Endothelial cell of umbilical vein (primary cell): ENCODE results near the gene SMC3. TPM values are rescaled to one million over a fixed set of nuclear protein-coding genes. Genes with fewer than 3 reads are reported as not detected.

Experiments
- BruUV-seq: library from RNA; stranded (reverse); fragments of 400-500 nt; replicated peaks from 2 replicates; lab custom pipeline; 2021; lab: Mats Ljungman, UMichigan
- CTCF ChIA-PET: fragments of 300-600, 350-600 bp; sonication (Branson Sonifier 250); formaldehyde crosslinking; loops from one replicate; lab custom pipeline; 2021; ENCODE audit warnings: antibody characterized with exemption, inconsistent platforms; lab: Charles Lee
- POLR2A ChIA-PET: fragments of 300-600, 350-600 bp; sonication (Branson Sonifier 250); formaldehyde crosslinking; loops from one replicate; lab custom pipeline; 2021; ENCODE audit warnings: antibody characterized with exemption, inconsistent platforms; lab: Charles Lee
- DNase-seq: peaks from one replicate; pipeline ENCODE4 v3.0.0-alpha.2; 2011; ENCODE audit warnings: low read depth, low spot score
- FAIRE-seq: peaks from 2 replicates; lab custom pipeline; 2011; peaks lifted over from hg19 to GRCh38; lab: Jason Lieb, UNC
- H2AFZ ChIP-seq: 2 replicates; pipeline ENCODE4 v1.6.0; 2012; ENCODE audit warnings: low read depth, low read length, control low read depth, inconsistent platforms
- H3K27ac ChIP-seq: 2 replicates; pipeline ENCODE4 v1.5.1; 2011; ENCODE audit warnings: low read depth, mild to moderate bottlenecking, control low read depth, low read length, moderate library complexity; ENCODE audit not compliant: insufficient read depth
- H3K27me3 ChIP-seq, 2 experiments: 2 replicates each; pipeline versions ENCODE4 v1.6.0 to v1.6.1; 2011; ENCODE audit warnings: low read length in 2 of 2, mixed read lengths in 1 of 2; ENCODE audit not compliant: control insufficient read depth in 2 of 2, insufficient read depth in 2 of 2
- H3K36me3 ChIP-seq, 2 experiments: 2 replicates in 1 of 2; 3 replicates in 1 of 2; pipeline ENCODE4 v1.5.1; 2011; ENCODE audit warnings: low read length in 2 of 2, mild to moderate bottlenecking in 1 of 2, moderate library complexity in 1 of 2; ENCODE audit not compliant: control insufficient read depth in 2 of 2, insufficient read depth in 2 of 2; ENCODE audit errors: extremely low read depth in 1 of 2
- H3K4me1 ChIP-seq: 3 replicates; pipeline ENCODE4 v1.5.1; 2011; ENCODE audit warnings: mild to moderate bottlenecking, low read length; ENCODE audit not compliant: control insufficient read depth, insufficient read depth; ENCODE audit errors: extremely low read depth
- H3K4me2 ChIP-seq: 2 replicates; pipeline ENCODE4 v1.6.1; 2011; ENCODE audit warnings: low read length, control low read depth, mixed read lengths; ENCODE audit not compliant: insufficient read depth
- H3K4me3 ChIP-seq, 3 experiments: fragments of 200-600 bp in 1 of 3; sonication (generic), shearing (Covaris generic) in 1 of 3; replicated peaks in 1 of 3; 2 replicates each; pipeline ENCODE4 v1.5.1; 2011 to 2016; ENCODE audit warnings: control low read depth in 3 of 3, low read length in 3 of 3, mild to moderate bottlenecking in 2 of 3, inconsistent platforms in 1 of 3, low read depth in 1 of 3, moderate library complexity in 1 of 3; ENCODE audit not compliant: insufficient read depth in 1 of 3
- H3K79me2 ChIP-seq: 2 replicates; pipeline ENCODE4 v1.6.0; 2012; ENCODE audit warnings: low read length, inconsistent platforms; ENCODE audit not compliant: control insufficient read depth, insufficient read depth
- H3K9ac ChIP-seq: replicated peaks from 2 replicates; pipeline ENCODE3; 2011; ENCODE audit warnings: low read length, control low read depth; ENCODE audit not compliant: insufficient read depth; ENCODE audit errors: extremely low read depth
- H3K9me1 ChIP-seq: replicated peaks from 3 replicates; pipeline ENCODE4 v1.6.0; 2011; ENCODE audit warnings: mild to moderate bottlenecking, low read length; ENCODE audit not compliant: control insufficient read depth, insufficient read depth; ENCODE audit errors: extremely low read depth
- H3K9me3 ChIP-seq: replicated peaks from 2 replicates; pipeline ENCODE4 v1.5.1; 2012; ENCODE audit warnings: low read length, inconsistent platforms; ENCODE audit not compliant: control insufficient read depth, insufficient read depth
- H4K20me1 ChIP-seq: replicated peaks from 2 replicates; pipeline ENCODE3; 2011; ENCODE audit warnings: mild to moderate bottlenecking, low read length; ENCODE audit not compliant: control insufficient read depth, insufficient read depth; ENCODE audit errors: extremely low read depth
- EZH2 ChIP-seq: IDR thresholded peaks from 2 replicates; pipeline ENCODE4 v1.6.1; 2012; ENCODE audit warnings: borderline replicate concordance, low read depth, mild to moderate bottlenecking, moderate library complexity, low read length, inconsistent platforms; ENCODE audit not compliant: severe bottlenecking
- FOS ChIP-seq: IDR thresholded peaks from 2 replicates; pipeline ENCODE4 v1.6.1; 2011; ENCODE audit warnings: mild to moderate bottlenecking, low read length, moderate library complexity, borderline replicate concordance; ENCODE audit not compliant: insufficient read depth
- GATA2 ChIP-seq: IDR thresholded peaks from 2 replicates; pipeline ENCODE4 v1.7.0; 2011; ENCODE audit warnings: low read depth, mild to moderate bottlenecking, moderate library complexity, mixed read lengths, low read length; ENCODE audit not compliant: insufficient read length, insufficient read depth
- JUN ChIP-seq: IDR thresholded peaks from 2 replicates; pipeline ENCODE4 v1.6.1; 2011; ENCODE audit warnings: borderline replicate concordance, low read depth; ENCODE audit not compliant: insufficient read length, insufficient read depth
- MYC ChIP-seq: IDR thresholded peaks from one replicate; pipeline ENCODE4 v1.6.1; 2011; ENCODE audit warnings: mild to moderate bottlenecking, low read depth, low read length
- POLR2A ChIP-seq: IDR thresholded peaks from 2 replicates; pipeline ENCODE4 v1.6.1; 2012; ENCODE audit warnings: low read depth, mild to moderate bottlenecking, control low read depth, low read length
- POLR2AphosphoS5 ChIP-seq: IDR thresholded peaks from 2 replicates; pipeline ENCODE4 v1.6.1; 2012; ENCODE audit warnings: low read depth, mild to moderate bottlenecking, control low read depth, low read length, moderate library complexity; ENCODE audit not compliant: insufficient read depth
- dilution Hi-C: fragments of 300-500 bp; cut with MboI; formaldehyde crosslinking; loops from one replicate; pipeline ENCODE4 v1.15.0; 2019; ENCODE audit warnings: low sequenced_read_pairs; ENCODE audit not compliant: extremely low pct_ligation_motif_present
- intact Hi-C: fragments of 100-400 bp; cut with micrococcal nuclease; formaldehyde crosslinking; loops from one replicate; pipeline ENCODE4 v1.10.0; 2022
- polyA plus RNA-seq, 4 experiments: library from polyadenylated mRNA; depleted of rRNA in 3 of 4; stranded (reverse) in 3 of 4; unstranded in 1 of 4; fragments of >200 nt; gene quantifications; 2 replicates each; pipeline versions ENCODE4 v1.2.1 to v1.2.3, GENCODE V29; 2011 to 2012; ENCODE audit warnings: missing spikeins in 1 of 4
- total RNA-seq: library from RNA; stranded (reverse); gene quantifications from 2 replicates; pipeline ENCODE4 v1.2.3, GENCODE V29; 2021
- TF ChIP-seq, protein P1 (sequence below), 2 donors: IDR thresholded peaks; 1 replicate in 1 of 2; 2 replicates in 1 of 2; pipeline ENCODE4 v1.5.1; 2011; ENCODE audit warnings: low read length in 2 of 2, mild to moderate bottlenecking in 2 of 2, moderate library complexity in 2 of 2, control low read depth in 1 of 2, inconsistent platforms in 1 of 2, low read depth in 1 of 2; ENCODE audit not compliant: insufficient read depth in 1 of 2; ENCODE audit errors: extremely low read depth in 1 of 2
- TF ChIP-seq, protein P2 (sequence below): IDR thresholded peaks from 2 replicates; pipeline ENCODE4 v1.6.1; 2011; ENCODE audit not compliant: insufficient read depth, insufficient read length

SMC3 gene
- total and polyA plus RNA-seq, 2 donors (not counting 3 experiments of a cell fraction or from before 2014, with no cell fraction given) = 5.5 to 44.2 TPM

DNA sequence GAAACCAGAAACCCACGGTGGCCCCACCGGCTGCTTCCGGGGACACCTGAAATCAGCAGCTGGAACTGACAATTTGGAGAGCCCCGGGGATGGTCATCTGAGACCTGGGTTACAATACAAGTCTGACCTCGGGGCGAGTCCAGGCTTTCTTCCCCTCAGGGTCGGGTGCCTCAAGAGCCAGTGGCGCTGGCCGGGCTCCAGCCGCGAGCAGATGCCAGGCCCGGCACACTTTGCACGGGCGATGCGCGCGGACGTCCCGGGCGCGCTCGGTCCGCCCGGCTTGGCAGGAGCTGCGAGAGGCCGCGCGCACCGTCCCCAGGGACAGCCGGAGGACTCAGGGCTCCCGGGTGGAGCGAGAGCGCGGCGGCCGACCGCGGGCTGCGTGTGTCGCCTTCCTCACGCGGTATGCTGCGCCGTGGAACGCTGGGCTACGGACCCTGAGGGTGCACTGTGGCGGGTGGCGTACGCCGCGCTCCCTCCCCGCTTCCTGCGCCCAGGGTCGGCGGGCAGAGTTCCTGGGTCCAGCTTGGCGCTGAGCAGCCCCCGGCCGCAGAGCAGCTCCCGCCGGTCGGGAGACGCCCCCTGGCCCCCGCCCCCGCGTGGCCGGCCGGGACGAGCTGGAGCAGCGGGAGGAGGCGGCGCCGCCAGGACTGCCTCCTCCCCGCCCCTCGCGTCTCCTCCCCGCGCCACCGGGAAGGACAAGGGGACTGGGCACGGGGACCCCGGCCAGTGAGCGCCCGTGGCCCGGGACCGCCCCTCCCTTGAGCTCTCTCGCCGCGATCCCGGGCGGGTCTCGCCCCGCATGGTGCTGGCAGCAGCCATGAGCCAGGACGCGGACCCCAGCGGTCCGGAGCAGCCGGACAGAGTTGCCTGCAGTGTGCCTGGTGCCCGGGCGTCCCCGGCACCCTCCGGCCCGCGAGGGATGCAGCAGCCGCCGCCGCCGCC is 76.4 kb downstream of the SMC3 start, which contains the start of gene RBM20:
TSS of gene RBM20 (plus strand) at position 684 of the 945 bp plus-strand sequence. CDS start at position 803, 119 bp downstream.
- DNase-seq = no peak

DNA sequence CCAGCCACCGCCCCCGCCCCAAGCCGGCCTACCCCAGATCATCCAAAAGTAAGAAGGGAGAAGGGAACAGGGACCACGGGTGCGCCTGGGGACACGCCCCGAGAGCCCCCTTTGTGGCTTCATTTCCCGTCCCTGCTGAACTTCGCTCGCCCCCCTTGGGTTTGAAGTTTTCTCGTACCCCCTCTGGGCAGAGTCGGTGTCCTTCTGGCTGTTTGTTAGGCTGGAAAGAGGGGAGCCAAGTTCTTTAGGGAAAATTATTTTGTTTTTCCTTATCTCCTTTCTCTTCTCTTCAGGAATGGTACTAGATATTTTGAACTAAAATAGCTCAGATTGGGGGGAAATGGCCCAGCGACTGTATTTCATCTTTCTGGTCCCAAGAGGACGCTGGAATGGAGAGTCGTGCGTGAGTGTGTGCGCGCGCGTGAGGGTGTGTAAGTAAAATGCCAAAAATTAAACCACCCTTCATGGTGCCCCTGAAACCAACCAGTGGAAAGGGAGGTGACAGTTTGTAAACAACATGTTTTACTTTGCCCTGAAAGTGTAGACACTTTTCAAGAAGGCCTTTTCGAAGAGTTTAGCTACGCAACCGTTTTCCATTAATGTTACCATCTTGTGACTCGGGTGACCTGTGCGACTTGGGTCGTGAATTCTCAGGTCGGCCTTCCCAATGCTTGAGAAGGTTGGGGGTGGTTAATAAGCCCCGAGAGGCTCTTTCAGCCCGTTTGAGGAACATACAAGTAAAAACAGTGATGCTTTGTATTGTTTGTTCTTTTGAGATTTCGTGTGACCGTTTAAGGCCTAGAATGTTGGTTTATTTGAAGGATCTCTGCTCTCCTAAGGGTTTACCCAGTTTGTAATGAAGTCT is 77.3 kb downstream of the SMC3 start:
- Histone ChIP-seq H3K4me2 (no peak overlapping the region), H3K27ac (no peak overlapping the region), H3K9me1 (no peaks in the 10 kb centered on the region), H3K9me3 (no peaks in the 10 kb centered on the region), H3K27me3 (peaks cover 42 to 82% of the 10 kb centered on the region in 2 experiments), H3K9ac (no peak overlapping the region), H3K4me3 (peak overlapping the region in 1 of 3 experiments; percentile 36), H3K79me2 (no peaks in the 10 kb centered on the region), H2AFZ (peak overlapping the region; percentile 62), H3K4me1 (peaks cover 5% of the 10 kb centered on the region), H4K20me1 (no peaks in the 10 kb centered on the region), H3K36me3 (no peaks in the 10 kb centered on the region)
- TF ChIP-seq EZH2 = no peak
- TF ChIP-seq GATA2 = no peak
- TF ChIP-seq, protein P1, sequence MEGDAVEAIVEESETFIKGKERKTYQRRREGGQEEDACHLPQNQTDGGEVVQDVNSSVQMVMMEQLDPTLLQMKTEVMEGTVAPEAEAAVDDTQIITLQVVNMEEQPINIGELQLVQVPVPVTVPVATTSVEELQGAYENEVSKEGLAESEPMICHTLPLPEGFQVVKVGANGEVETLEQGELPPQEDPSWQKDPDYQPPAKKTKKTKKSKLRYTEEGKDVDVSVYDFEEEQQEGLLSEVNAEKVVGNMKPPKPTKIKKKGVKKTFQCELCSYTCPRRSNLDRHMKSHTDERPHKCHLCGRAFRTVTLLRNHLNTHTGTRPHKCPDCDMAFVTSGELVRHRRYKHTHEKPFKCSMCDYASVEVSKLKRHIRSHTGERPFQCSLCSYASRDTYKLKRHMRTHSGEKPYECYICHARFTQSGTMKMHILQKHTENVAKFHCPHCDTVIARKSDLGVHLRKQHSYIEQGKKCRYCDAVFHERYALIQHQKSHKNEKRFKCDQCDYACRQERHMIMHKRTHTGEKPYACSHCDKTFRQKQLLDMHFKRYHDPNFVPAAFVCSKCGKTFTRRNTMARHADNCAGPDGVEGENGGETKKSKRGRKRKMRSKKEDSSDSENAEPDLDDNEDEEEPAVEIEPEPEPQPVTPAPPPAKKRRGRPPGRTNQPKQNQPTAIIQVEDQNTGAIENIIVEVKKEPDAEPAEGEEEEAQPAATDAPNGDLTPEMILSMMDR (IDR thresholded peaks at IDR 0.05; ENCODE audit: extremely low read depth in 1 of 2, insufficient read depth in 1 of 2, low read depth in 1 of 2, low read length in 2 of 2) = no peak
- TF ChIP-seq POLR2A = no peak
- TF ChIP-seq, protein P2, sequence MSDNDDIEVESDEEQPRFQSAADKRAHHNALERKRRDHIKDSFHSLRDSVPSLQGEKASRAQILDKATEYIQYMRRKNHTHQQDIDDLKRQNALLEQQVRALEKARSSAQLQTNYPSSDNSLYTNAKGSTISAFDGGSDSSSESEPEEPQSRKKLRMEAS = no peak
- no peak for TF ChIP-seq FOS
- TF ChIP-seq MYC = no peak
- TF ChIP-seq POLR2AphosphoS5 = no peak
- TF ChIP-seq JUN = no peak
- dilution Hi-C loops (no loop called here), intact Hi-C loops (no loop called here)
- no peak for FAIRE-seq
- DNase-seq = no peak
- CTCF ChIA-PET = interaction anchor here (0.5 to 1.4 kb wide), 4 partner anchors 9 to 315 kb away, joined by 4 to 5 read pairs (median 4); no protein-coding TSS in a partner anchor
- POLR2A ChIA-PET = no interaction called here
- BruUV-seq = no TSS peak

More for the DNA sequence above, 76.4 kb downstream of the SMC3 start, which contains the start of gene RBM20:
- Histone ChIP-seq H3K4me1 (peaks cover 5% of the 10 kb centered on the region), H3K9ac (no peak within 1 kb of the TSS), H4K20me1 (no peaks in the 10 kb centered on the region), H3K9me3 (no peaks in the 10 kb centered on the region), H3K27me3 (peaks cover 42 to 79% of the 10 kb centered on the region in 2 experiments), H3K4me2 (peak within 1 kb of the TSS; percentile 18), H2AFZ (peak within 1 kb of the TSS; percentile 62), H3K79me2 (no peaks in the 10 kb centered on the region), H3K36me3 (no peaks in the 10 kb centered on the region), H3K9me1 (no peaks in the 10 kb centered on the region), H3K27ac (no peak within 1 kb of the TSS), H3K4me3 (peak within 1 kb of the TSS; percentile 12 to 36 (median 13))
- dilution Hi-C loops = no loop called here
- no TSS peak for BruUV-seq
- no peak for FAIRE-seq
- intact Hi-C loops = no loop called here
- ChIA-PET POLR2A (no interaction called here), CTCF (interaction anchor here (1.1 to 1.4 kb wide), 2 partner anchors 27 to 28 kb away, joined by 4 to 5 read pairs; no protein-coding TSS in a partner anchor)
- TF ChIP-seq POLR2A (no peak), MYC (no peak), POLR2AphosphoS5 (no peak), FOS (no peak), EZH2 (peak; percentile 54), JUN (no peak)
